Stimulated activated CD4-positive, alpha-beta T cell treated with anti-CD3 and anti-CD28 coated beads, Interleukin-15, amount 100 ng/mL, for 24 hours (primary cell): ENCODE results near the gene EHD3.

Experiments used
- DNase-seq: peaks from one replicate; pipeline ENCODE4 v3.0.0-alpha.2; 2020

EHD3 gene

GRCh38 chr2:31233741-31234682 lies at the start of gene EHD3:
EHD3 (plus strand) TSS chr2:31234152; CDS start chr2:31234622, 470 bp downstream.
- peak; percentile 88 for DNase-seq

DNA sequence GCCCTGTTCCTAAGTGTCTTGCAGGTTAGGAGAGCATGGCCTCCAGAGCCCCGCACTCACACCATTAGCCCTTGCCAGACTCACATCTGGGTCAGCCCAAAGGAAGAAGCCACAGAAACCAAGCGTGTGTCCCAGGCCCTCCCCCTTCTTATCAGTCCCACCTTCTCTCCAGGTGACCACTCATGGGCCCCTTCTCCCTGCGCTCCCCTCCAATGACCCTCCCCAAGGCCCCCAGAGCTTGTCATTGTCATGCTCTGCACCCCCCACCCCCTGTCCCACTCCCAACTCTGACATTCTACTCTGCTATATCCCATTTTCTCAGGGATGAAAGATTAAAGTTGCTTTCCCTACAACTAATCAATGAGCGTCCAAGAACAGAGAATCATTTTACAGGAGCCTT lies 46.8 kb upstream of the EHD3 start:
- DNase-seq: no peak

DNA sequence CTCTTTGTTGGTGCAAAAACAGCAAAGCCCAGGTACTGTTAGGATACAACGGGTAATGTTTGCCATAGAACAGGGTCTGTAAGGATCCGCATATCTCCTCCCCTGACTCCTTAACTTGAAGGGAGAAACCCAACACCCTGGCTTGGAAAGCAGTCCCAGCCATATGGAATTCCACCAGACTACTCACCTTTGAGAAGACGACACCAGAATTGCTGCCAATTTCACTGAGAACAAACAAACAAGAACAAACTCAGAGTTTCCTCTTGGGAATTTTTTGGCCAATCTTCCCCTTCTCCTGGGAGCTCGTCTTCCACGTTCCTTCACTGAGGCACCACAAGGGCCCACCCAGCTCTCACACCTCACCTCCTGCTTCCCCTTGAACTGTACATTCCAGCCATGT lies 45.8 kb upstream of the EHD3 start:
- no peak for DNase-seq

- no peak for DNase-seq
These were observed 44.8 kb upstream of the EHD3 start for GRCh38 chr2:31189141-31189540.

DNA sequence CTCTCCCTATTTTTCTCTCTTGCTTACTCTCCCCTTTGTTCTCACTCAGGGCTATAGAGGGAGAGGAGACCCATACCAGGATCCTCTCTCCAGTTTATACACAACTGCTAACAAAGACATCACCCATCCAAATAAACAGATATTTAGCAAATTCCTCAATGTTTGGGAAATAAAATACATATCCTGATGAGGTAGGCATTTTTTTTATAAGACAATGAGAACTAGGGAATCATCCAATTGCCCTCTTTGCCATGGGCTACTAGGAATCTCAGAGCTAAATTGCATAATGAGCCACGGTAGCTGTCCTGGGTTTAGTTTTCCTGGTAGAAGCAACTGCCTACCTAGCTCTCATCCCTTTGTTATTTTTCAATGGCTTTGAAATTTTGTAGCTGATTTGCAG lies 43.8 kb upstream of the EHD3 start:
- DNase-seq: no peak

DNA sequence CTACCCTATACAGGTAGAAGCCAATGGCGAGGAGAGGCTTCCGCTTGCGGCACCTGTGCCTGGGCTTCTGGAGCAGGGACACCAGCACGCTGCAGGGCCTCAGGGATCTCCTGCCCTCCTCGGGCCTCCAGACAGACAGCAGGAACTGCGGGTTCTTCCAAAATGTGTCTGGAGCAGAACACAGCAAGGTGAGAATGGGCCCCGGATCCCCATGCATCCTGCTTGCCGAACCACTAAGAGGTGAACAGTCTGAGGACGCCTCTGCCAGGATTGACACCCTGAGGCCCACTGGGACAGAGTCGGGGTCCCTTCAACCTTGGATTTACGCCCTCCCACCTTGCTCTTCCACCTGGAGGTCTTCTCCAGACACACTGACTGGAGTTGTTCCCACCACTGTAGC lies 42.0 kb upstream of the EHD3 start:
- no peak for DNase-seq

DNA sequence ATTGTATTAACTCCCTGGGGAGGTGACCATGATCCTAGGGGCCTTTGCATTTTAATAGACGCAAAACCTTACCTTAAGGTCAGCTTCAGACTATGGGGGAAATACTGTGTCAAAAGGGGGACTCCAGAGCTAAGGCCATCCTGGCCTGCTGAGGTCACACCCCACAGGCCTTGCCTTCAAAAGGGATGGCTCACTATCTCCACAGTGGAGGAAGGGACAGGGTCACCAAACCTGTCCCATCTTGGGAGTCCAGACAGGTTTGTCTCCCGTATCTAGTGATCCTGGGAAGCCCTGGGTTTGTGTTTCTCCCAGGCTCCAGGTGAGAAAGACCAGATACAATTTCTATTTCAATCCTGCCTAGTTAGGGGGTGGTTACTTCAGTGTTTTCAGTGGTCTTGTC lies 41.6 kb upstream of the EHD3 start:
- DNase-seq: no peak

GRCh38 chr2:31192851-31193392 lies 41.0 kb upstream of the EHD3 start:
- DNase-seq: no peak

- no peak for DNase-seq
These were observed 40.1 kb upstream of the EHD3 start for GRCh38 chr2:31193806-31194205.

DNA sequence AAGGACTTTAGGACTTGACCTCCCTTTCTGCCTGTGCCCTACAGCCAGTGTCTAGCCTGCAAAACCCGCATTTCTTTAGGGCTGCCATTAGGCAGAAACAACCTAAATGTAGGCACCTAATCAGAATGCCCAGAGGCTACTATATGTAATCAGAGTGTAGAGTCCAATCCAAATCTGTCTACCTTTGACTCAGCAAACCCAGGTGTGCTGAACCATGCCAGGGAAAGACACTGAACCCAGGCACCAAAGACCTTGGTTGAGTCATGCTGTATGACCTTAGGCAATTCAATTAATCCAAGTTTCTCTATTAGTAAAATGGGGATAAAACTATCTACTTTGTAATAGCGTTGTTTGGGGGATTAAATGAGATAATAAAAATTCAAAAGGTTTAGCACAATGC lies 37.3 kb upstream of the EHD3 start:
- no peak for DNase-seq

DNA sequence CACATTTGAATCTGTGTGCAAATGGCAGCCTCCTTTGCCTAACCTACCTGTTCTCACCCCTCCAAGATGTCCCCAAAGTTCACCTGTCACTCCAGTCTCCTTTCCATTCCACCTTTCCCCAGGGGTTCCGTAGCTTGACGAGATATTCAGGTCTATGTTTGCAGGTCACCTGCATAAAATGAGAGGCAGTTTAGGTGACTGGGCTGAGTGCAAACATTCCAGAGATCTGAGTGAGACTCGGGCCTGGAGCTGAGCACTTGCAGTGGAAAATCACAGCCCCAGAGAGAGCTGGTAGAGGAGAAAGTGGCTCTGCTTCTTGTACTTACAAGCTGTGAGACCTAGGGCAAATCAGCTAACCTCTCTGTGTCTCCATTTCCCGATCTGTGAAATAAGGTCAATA lies 36.8 kb upstream of the EHD3 start:
- no peak for DNase-seq

- DNase-seq: no peak
These were observed 36.3 kb upstream of the EHD3 start for GRCh38 chr2:31197669-31198068.

DNA sequence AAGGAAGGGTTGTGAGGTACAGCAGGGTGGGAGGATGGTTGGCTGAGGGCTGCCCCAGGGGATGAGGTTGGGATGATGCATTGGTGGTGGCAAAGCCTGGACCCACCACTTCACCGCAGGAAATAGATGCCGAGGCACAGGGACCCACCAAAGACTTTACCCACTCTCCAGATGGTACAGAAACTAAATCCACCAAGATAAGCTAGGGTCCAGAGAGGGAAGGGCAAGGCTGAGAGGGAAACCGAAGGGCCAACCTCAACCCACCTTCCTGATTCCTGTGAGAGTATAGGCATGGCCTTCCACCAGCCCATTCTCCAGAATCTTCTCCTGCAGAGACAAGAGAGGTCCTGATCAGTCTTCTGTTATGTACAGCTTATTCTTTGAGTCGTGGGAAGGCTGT lies 34.7 kb upstream of the EHD3 start:
- no peak for DNase-seq

GRCh38 chr2:31200972-31201371 lies 33.0 kb upstream of the EHD3 start:
- no peak for DNase-seq

GRCh38 chr2:31202041-31202440 lies 31.9 kb upstream of the EHD3 start:
- no peak for DNase-seq

DNA sequence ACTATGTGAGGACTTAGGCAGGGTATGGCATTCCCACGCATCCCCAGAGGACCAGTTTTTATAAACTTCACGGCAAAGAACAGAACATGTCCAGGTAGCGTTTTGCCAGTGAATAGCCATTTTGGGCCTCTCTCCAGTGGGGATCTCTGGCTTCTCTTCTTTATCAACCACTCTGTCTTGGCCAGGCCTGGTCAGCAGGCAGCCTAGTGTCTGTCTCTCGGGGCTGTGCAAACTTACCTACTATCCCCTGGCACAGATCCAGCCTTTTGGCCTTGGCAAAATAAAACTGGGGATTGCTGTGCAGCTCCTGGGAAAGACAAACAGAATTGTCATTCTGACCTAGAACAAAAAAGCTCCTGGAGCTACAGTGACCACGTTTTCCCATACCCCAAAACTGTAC lies 31.1 kb upstream of the EHD3 start:
- DNase-seq: no peak

DNA sequence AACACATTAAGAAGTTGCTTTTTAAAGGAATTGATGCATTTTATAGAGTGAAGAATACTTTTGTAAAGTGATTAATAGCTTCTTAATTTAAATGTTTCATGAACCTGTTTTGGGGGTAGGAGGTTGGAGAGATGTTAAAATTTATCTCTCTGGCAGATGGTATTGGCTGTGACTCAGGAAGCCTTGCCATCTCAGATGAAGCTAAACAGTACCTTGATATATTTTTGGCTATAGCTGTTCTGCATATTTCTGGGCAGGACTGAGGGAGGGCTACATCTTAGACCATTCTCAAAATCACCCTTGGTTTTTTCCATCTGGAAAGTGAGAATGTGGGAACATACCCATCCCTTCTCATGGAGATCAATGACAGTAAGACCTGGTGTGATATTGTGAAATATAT lies 30.0 kb upstream of the EHD3 start:
- no peak for DNase-seq

- DNase-seq: no peak
These were observed 29.2 kb upstream of the EHD3 start for GRCh38 chr2:31204783-31205182.

- no peak for DNase-seq
These were observed 28.8 kb upstream of the EHD3 start for GRCh38 chr2:31205186-31205585.

DNA sequence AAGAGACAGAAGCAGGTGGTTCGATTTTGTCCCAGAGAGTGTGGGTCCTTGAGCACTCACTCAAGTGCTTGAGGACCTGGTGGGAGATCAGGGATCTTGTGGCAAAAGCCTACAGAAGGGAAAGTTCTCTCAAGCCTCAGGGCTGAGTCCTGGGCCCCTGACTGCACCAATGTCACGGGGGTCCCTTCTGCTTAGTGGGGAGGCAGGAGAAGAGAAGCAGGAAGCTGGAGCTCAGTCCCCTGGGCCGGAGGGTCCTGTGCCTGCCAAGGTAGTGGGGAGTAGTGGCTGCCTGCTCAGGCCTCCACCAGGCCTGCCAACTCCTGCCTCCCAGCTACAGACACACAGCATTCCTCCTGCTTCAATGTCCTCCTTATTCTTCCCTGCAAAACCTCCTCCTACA lies 28.3 kb upstream of the EHD3 start:
- no peak for DNase-seq

GRCh38 chr2:31207790-31208189 lies 26.2 kb upstream of the EHD3 start:
- no peak for DNase-seq

- no peak for DNase-seq
These were observed 25.7 kb upstream of the EHD3 start for GRCh38 chr2:31208240-31208639.

DNA sequence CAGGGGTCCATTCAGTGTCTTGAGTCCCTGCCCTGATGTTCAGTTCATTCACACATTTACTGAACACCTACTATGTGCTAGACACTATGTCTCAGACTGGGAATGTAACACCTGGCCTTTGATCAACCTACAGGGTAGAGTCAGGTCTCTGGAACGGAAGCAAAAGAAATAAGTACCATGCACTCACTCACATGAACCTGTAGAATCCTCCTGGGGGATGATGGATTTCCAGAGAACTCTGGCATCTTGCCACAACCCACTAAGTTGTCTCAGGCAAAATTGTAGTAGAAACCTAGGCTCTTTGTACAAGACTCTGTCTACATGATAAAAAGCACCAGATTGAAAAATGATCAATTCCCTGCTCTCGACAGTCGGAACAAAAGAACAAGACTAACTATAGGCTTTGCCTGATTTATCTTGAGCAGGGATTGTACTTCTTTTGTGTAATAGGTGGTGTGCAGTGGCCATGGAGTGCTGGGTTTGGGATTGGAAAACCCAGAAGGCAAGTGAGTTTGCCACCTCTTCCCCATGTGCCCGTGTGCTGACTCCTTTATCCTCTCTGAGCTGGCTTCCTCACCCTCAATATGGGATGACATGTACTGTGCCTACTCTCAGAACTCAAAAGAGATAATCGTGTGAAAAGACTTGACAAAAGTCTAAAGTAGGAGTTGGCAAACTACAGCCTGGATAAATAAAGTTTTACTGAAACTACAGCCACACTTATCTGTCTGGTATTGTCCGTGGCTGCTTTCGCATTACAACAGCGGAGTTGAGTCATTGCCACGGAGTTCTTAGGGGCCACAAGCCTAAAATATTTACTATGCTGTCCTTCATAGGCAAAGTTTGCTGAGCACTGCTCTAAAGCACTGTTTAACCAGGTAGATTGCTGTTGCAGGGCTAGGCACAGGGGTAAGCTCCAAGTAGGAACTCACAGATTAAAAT lies 21.0 kb upstream of the EHD3 start:
- no peak for DNase-seq
